Measurements from ENCODE around the gene GLYR1.

Gene GLYR1

DNA sequence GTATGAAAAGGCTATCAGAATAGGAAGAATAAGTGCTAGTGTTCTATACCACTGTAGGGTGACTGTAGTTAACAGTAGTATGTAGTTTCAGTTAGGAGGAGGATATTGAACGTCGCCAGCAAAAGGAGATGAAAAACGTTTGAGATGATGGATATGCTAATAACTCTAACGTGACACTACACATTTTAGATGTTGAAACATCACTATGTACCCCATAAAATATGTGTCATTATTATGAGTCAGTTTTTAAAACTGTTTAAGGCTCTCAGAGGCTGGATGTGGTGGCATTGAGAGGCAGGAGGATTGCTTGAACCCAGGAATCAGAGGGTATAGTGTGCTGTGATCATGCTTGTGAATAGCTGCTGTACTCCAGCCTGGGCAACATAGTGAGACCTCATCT is 32.0 kb upstream of the GLYR1 start:
- DNase-seq (ENCODE audit: low spot score): no peak

DNA sequence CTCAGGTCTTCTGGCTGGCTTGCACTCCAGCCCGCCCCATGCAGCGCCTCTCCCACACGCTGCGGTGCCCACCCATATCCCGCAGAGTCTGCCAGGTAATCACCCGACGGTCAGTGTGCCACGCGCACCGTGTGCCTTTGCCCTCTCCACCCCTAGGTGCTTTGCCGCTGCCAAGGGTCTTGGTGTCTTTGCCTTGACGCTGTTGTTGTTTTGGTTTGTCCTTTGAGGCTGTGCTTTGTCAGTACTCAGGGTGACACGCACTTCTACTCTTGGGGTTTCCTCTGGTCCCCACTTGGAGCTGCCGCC is 30.2 kb upstream of the GLYR1 start:
- DNase-seq (ENCODE audit: low spot score): no peak

- DNase-seq (ENCODE audit: low spot score): no peak
Observed at GRCh38 chr16:4876646-4877379, 29.7 kb upstream of the GLYR1 start.

DNA sequence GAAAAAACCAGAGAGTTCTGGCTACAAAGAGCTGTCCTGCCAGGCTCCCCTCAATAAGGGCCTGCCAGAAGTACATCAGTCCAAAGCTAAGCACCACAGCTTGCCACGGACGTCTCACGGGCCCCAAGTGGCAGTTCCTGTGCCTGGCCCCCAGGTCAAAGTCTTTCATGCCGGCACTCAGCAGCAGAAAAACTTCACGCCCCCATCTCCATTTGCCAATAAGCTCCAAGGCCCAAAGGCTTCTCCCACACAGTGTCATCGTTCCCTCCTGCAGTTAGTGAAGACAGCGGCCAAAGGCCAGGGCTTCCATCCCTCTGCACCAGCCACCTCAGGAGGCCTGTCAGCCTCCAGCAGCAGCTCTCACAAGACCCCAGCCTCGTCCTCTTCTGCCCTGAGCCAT is 27.6 kb upstream of the GLYR1 start:
- DNase-seq (ENCODE audit: low spot score): no peak

GRCh38 chr16:4873091-4873490 is 26.0 kb upstream of the GLYR1 start:
- DNase-seq (ENCODE audit: low spot score): no peak

DNA sequence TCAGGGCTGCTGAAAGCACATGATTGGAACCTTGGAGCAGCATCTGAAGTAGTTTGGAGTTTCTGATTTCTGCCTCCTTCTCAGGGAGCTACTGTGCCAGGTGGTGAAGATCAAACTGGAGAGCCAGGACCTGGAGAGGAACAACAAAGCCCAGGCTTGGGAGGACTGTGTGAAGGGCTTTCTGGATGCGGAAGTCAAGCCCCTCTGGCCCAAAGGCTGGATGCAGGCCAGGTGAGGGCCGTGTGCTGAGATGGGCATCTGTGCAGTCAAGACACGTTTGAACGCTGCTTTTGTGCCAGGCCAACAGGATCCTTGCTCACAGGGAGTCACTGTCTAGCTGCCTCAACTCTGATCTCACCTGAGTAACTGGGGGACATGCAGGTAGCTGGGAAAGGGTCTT is 24.0 kb upstream of the GLYR1 start:
- DNase-seq (ENCODE audit: low spot score): no peak

- DNase-seq (ENCODE audit: low spot score): no peak
Observed at GRCh38 chr16:4870138-4870671, 23.1 kb upstream of the GLYR1 start.

- no peak for DNase-seq (ENCODE audit: low spot score)
Observed at GRCh38 chr16:4869147-4869805, 22.2 kb upstream of the GLYR1 start.

GRCh38 chr16:4868535-4868934 is 21.4 kb upstream of the GLYR1 start:
- DNase-seq (ENCODE audit: low spot score): no peak

GRCh38 chr16:4868026-4868425 is 20.9 kb upstream of the GLYR1 start:
- DNase-seq (ENCODE audit: low spot score): no peak

- DNase-seq (ENCODE audit: low spot score): no peak
Observed at GRCh38 chr16:4866586-4866985, 19.5 kb upstream of the GLYR1 start.

- no peak for DNase-seq (ENCODE audit: low spot score)
Observed at GRCh38 chr16:4865231-4865860, 18.3 kb upstream of the GLYR1 start.

DNA sequence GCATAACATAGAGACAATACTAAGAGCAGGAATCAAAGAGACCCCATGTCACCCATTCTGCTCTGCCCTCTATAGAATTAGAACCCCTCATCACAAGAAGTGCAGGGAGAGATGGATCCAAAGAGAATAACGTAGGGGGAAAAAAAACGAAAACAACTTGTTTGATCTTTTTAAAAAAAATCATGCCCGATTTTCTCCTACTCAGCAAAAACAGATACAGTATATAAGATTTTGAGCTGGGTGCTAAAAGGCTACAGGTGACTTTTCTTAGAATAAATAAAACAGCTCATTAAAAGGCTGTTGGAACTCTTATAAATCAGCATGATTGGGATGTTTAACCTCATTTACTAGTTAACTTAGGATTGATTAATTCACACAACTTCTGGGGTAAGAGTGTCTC is 17.6 kb upstream of the GLYR1 start:
- no peak for DNase-seq (ENCODE audit: low spot score)

GRCh38 chr16:4862639-4863038 is 15.6 kb upstream of the GLYR1 start:
- no peak for DNase-seq (ENCODE audit: low spot score)

- DNase-seq (ENCODE audit: low spot score): no peak
Observed at GRCh38 chr16:4860727-4861342, 13.7 kb upstream of the GLYR1 start.

DNA sequence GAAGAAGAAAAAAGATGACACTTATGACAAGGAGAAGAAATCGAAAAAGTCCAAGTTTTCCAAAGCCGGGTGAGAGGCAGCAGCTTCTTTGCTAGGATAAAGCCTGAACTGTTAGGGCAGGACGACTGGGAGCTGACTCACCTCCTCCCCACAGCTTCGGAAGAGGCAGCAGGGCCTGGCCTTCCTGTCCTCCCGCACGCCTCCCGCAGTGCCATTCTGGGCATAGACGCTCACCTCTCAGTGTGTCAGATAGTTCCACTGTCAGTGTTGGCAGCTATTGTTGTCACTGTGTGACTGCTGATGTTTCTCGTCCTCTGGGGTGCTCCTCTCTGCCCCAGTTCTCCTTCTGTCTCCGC is 12.8 kb upstream of the GLYR1 start:
- DNase-seq (ENCODE audit: low spot score): no peak

- DNase-seq (ENCODE audit: low spot score): no peak
Observed at GRCh38 chr16:4859190-4859899, 12.3 kb upstream of the GLYR1 start.

- no peak for DNase-seq (ENCODE audit: low spot score)
Observed at GRCh38 chr16:4855804-4856203, 8.7 kb upstream of the GLYR1 start.

GRCh38 chr16:4855371-4855770 is 8.3 kb upstream of the GLYR1 start:
- no peak for DNase-seq (ENCODE audit: low spot score)

DNA sequence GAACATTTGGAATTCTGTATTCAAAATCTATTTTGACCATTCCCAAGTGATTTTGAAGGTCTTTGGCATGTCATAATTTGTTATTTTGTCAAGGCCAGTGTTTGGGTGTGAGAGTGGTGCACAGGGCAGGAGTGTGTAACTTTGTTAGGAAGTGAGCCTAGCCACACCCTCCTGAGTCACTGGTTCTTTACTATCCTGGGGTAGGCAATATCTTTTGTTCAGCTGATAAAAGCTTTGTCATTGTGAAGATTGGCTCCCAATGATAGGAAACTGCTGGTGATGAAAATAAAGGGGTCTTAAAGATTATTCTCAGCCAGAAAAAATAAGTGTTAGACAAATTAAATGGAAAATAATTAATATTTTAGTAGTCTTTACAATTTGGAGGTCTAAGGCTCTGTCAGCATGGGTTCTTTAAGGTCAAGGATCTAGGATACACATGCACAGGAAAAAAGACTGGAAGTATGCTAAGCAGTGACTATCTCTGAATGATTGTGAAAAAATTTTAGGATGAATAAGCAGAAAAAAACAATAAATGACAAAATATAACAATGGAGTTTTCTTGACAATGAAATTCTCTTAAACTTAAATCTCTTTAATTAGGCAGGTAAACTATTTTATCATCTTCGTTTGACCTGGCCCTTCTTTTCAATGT is 5.3 kb upstream of the GLYR1 start:
- no peak for DNase-seq (ENCODE audit: low spot score)

GRCh38 chr16:4850211-4850610 is 3.1 kb upstream of the GLYR1 start:
- no peak for DNase-seq (ENCODE audit: low spot score)
